Panc1 (cell line): ENCODE data around the gene VMAC. TPM values are rescaled to one million over a fixed set of nuclear protein-coding genes. Genes with fewer than 3 reads are reported as not detected.

Source experiments
- ATAC-seq: fragments of 200-7000 bp; cut with Tn5 transposase; 2 replicates; pipeline ENCODE4 v1.9.1; 2020; ENCODE audit warnings: mild to moderate bottlenecking, moderate library complexity
- BruUV-seq: library from RNA; stranded (reverse); fragments of 400-500 nt; replicated peaks from 2 replicates; lab custom pipeline; 2021; lab: Mats Ljungman, UMichigan
- CTCF ChIA-PET: fragments of 300-600 bp; sonication (Branson Sonifier 250); formaldehyde crosslinking; loops from one replicate; lab custom pipeline; 2022; ENCODE audit warnings: antibody characterized with exemption; lab: Charles Lee
- POLR2A ChIA-PET: fragments of 300-600 bp; sonication (Branson Sonifier 250); formaldehyde crosslinking; loops from one replicate; lab custom pipeline; 2022; ENCODE audit warnings: antibody characterized with exemption; lab: Charles Lee
- DNase-seq: peaks from one replicate; pipeline ENCODE4 v3.0.0-alpha.2; 2010; ENCODE audit warnings: low read depth, low spot score
- H3K27ac ChIP-seq: 2 replicates; pipeline ENCODE4 v1.5.1; 2011; ENCODE audit warnings: mild to moderate bottlenecking, low read length, inconsistent platforms
- H3K27me3 ChIP-seq: fragments of 200-500 bp; sonication (Bioruptor generic); 2 replicates; pipeline ENCODE4 v1.6.0; 2014; ENCODE audit warnings: low read length, inconsistent platforms; ENCODE audit not compliant: control insufficient read depth, insufficient read depth
- H3K36me3 ChIP-seq: fragments of 200-500 bp; sonication (Bioruptor generic); 2 replicates; pipeline ENCODE4 v1.5.1; 2014; ENCODE audit warnings: inconsistent platforms, mild to moderate bottlenecking, low read length, moderate library complexity; ENCODE audit not compliant: control insufficient read depth, insufficient read depth
- H3K4me1 ChIP-seq: 2 replicates; pipeline ENCODE4 v1.5.1; 2011; ENCODE audit warnings: inconsistent platforms, mild to moderate bottlenecking, low read length, moderate library complexity; ENCODE audit not compliant: control insufficient read depth, insufficient read depth
- H3K4me3 ChIP-seq, 2 experiments: 2 replicates each; pipeline ENCODE4 v1.5.1; 2011 to 2012; ENCODE audit warnings: low read depth in 2 of 2, low read length in 2 of 2, mild to moderate bottlenecking in 2 of 2, inconsistent platforms in 1 of 2, moderate library complexity in 1 of 2
- H3K9me3 ChIP-seq: fragments of 200-500 bp; sonication (Bioruptor generic); 2 replicates; pipeline ENCODE4 v1.5.1; 2014; ENCODE audit warnings: low read depth, mild to moderate bottlenecking, inconsistent platforms, low read length, moderate library complexity; ENCODE audit not compliant: control insufficient read depth, insufficient read depth
- CTCF ChIP-seq: fragments of 450-650 bp; IDR thresholded peaks from 2 replicates; pipeline ENCODE4 v1.5.1; 2017; ENCODE audit warnings: mild to moderate bottlenecking
- POLR2AphosphoS5 ChIP-seq: IDR thresholded peaks from 2 replicates; pipeline ENCODE4 v1.6.1; 2012; ENCODE audit warnings: mild to moderate bottlenecking, low read depth, low read length, moderate library complexity
- REST ChIP-seq, 2 experiments: IDR thresholded peaks; 2 replicates each; pipeline ENCODE4 v1.6.1; 2011 to 2012; ENCODE audit warnings: low read depth in 2 of 2, control low read depth in 1 of 2, low read length in 1 of 2, mild to moderate bottlenecking in 1 of 2, moderate library complexity in 1 of 2; ENCODE audit not compliant: insufficient read depth in 1 of 2
- SIN3A ChIP-seq: IDR thresholded peaks from 2 replicates; pipeline ENCODE4 v1.6.1; 2012; ENCODE audit warnings: low read depth, mild to moderate bottlenecking, low read length, moderate library complexity, borderline replicate concordance; ENCODE audit not compliant: insufficient read depth
- TCF7L2 ChIP-seq: IDR thresholded peaks from 2 replicates; pipeline ENCODE4 v1.6.1; 2011; ENCODE audit warnings: mild to moderate bottlenecking, low read depth, low read length, inconsistent platforms
- in situ Hi-C: cut with HindIII; loops from 2 replicates; pipeline ENCODE4 v1.10.0; 2016; ENCODE audit warnings: low sequenced_read_pairs, low pct_unique_long_range_greater_than_20kb
- intact Hi-C: fragments of 100-400 bp; cut with micrococcal nuclease; formaldehyde crosslinking; loops from one replicate; pipeline ENCODE4 v1.10.0; 2022; ENCODE audit not compliant: unreplicated experiment
- total RNA-seq: library from RNA; stranded (reverse); gene quantifications from one replicate; pipeline ENCODE4 v1.2.1, GENCODE V29; 2021; ENCODE audit not compliant: unreplicated experiment

Gene VMAC
- total RNA-seq, 1 experiment from 2014 or later: 5.2 TPM

- no peak for DNase-seq
- H3K4me1 ChIP-seq: no peaks in the 10 kb centered on the region
- no peak overlapping the region for H3K4me3 ChIP-seq
- CTCF ChIA-PET: no interaction called here
- H3K27ac ChIP-seq: no peak overlapping the region
- in situ Hi-C loops: no loop called here
- BruUV-seq: no TSS peak
- H3K9me3 ChIP-seq: no peaks in the 10 kb centered on the region
- intact Hi-C loops: loop anchor here (10.0 kb wide), 1 partner anchor 91 kb away; the partner anchor contains the start of gene NRTN
- H3K27me3 ChIP-seq: no peaks in the 10 kb centered on the region
- ATAC-seq: no peak
- TF ChIP-seq SIN3A (no peak), TCF7L2 (no peak), POLR2AphosphoS5 (no peak), CTCF (no peak), REST (IDR thresholded peaks at IDR 0.05; ENCODE audit: insufficient read depth in 1 of 2, low read depth in 2 of 2, low read length in 1 of 2) (no peak)
- POLR2A ChIA-PET: no interaction called here
- H3K36me3 ChIP-seq: no peaks in the 10 kb centered on the region
Measured at GRCh38 chr19:5895890-5896289, 8.8 kb upstream of the VMAC start.

GRCh38 chr19:5896365-5897076 is 8.2 kb upstream of the VMAC start:
- CTCF ChIA-PET: no interaction called here
- ATAC-seq (no peak), DNase-seq (no peak)
- H3K27me3 ChIP-seq: no peaks in the 10 kb centered on the region
- H3K27ac ChIP-seq: no peak overlapping the region
- H3K9me3 ChIP-seq: no peaks in the 10 kb centered on the region
- TF ChIP-seq POLR2AphosphoS5 (no peak), SIN3A (no peak), REST (IDR thresholded peaks at IDR 0.05; ENCODE audit: insufficient read depth in 1 of 2, low read depth in 2 of 2, low read length in 1 of 2) (no peak), CTCF (no peak), TCF7L2 (no peak)
- POLR2A ChIA-PET: no interaction called here
- H3K4me3 ChIP-seq: no peak overlapping the region
- BruUV-seq: no TSS peak
- no peaks in the 10 kb centered on the region for H3K36me3 ChIP-seq
- no peaks in the 10 kb centered on the region for H3K4me1 ChIP-seq
- in situ Hi-C loops: no loop called here
- intact Hi-C loops: loop anchor here (10.0 kb wide), 1 partner anchor 92 kb away; the partner anchor contains the start of gene NRTN
